GM23338 (cell line): ENCODE measurements around the gene SLC25A11. TPM values are rescaled to one million over a fixed set of nuclear protein-coding genes. Genes with fewer than 3 reads are reported as not detected.

Experiments
- ATAC-seq: fragments of 200-7000 bp; cut with Tn5 transposase; 3 replicates; pipeline ENCODE4 v1.9.1; 2020
- DNase-seq: peaks from one replicate; pipeline ENCODE4 v3.0.0-alpha.2; 2015; ENCODE audit warnings: low spot score
- H2AFZ ChIP-seq: fragments of 200-600 bp; sonication (generic); 2 replicates; pipeline ENCODE4 v1.8.0; 2016; ENCODE audit warnings: antibody characterized with exemption, mild to moderate bottlenecking, moderate library complexity
- H3F3A ChIP-seq: fragments of 200-600 bp; sonication (generic); replicated peaks from 2 replicates; pipeline ENCODE4 v1.8.0; 2017; ENCODE audit warnings: antibody characterized with exemption, mixed run types, low read depth
- H3K27ac ChIP-seq: fragments of 200-600 bp; sonication (generic); 2 replicates; pipeline ENCODE4 v1.6.1; 2016; ENCODE audit warnings: low read depth
- H3K27me3 ChIP-seq: fragments of 200-600 bp; sonication (generic); 2 replicates; pipeline ENCODE4 v1.8.0; 2016; ENCODE audit warnings: mild to moderate bottlenecking, mixed run types, moderate library complexity; ENCODE audit not compliant: insufficient read depth
- H3K36me3 ChIP-seq: fragments of 200-600 bp; sonication (generic); 2 replicates; pipeline ENCODE4 v1.8.0; 2016; ENCODE audit warnings: mild to moderate bottlenecking; ENCODE audit not compliant: insufficient read depth
- H3K4me1 ChIP-seq: fragments of 200-600 bp; sonication (generic); 2 replicates; pipeline ENCODE4 v1.8.0; 2016; ENCODE audit warnings: mild to moderate bottlenecking, moderate library complexity; ENCODE audit not compliant: insufficient read depth
- H3K4me2 ChIP-seq: fragments of 200-600 bp; sonication (generic); 2 replicates; pipeline ENCODE4 v1.7.1; 2017; ENCODE audit warnings: mixed run types
- H3K4me3 ChIP-seq: fragments of 200-600 bp; sonication (generic); 2 replicates; pipeline ENCODE4 v1.6.1; 2016; ENCODE audit warnings: mixed run types
- H3K79me2 ChIP-seq: fragments of 200-600 bp; sonication (generic); replicated peaks from 2 replicates; pipeline ENCODE4 v1.8.0; 2017; ENCODE audit warnings: mild to moderate bottlenecking; ENCODE audit not compliant: insufficient read depth
- H3K9me2 ChIP-seq: fragments of 200-600 bp; sonication (generic); 2 replicates; pipeline ENCODE4 v1.8.0; 2017; ENCODE audit not compliant: insufficient read depth
- H4K20me1 ChIP-seq: fragments of 200-600 bp; sonication (generic); replicated peaks from 2 replicates; pipeline ENCODE4 v1.8.0; 2017; ENCODE audit warnings: mild to moderate bottlenecking; ENCODE audit not compliant: insufficient read depth
- H3K27ac Mint-ChIP-seq: 2 replicates; pipeline ENCODE4 v1.8.0; 2020; ENCODE audit warnings: inconsistent platforms, mild to moderate bottlenecking, moderate library complexity, mixed read lengths
- H3K27me3 Mint-ChIP-seq: 3 replicates; pipeline ENCODE4 v1.8.0; 2022; ENCODE audit warnings: low read depth, mild to moderate bottlenecking, moderate library complexity, mixed read lengths, inconsistent platforms; ENCODE audit not compliant: insufficient read depth, poor library complexity
- H3K36me3 Mint-ChIP-seq: 3 replicates; pipeline ENCODE4 v1.8.0; 2021; ENCODE audit warnings: low read depth, mild to moderate bottlenecking, inconsistent platforms, moderate library complexity, mixed read lengths
- H3K4me1 Mint-ChIP-seq: 3 replicates; pipeline ENCODE4 v1.8.0; 2020; ENCODE audit warnings: mild to moderate bottlenecking, inconsistent platforms, mixed read lengths
- H3K4me3 Mint-ChIP-seq: 3 replicates; pipeline ENCODE4 v1.8.0; 2021; ENCODE audit warnings: moderate library complexity, mild to moderate bottlenecking, inconsistent platforms, mixed read lengths
- H3K9me3 Mint-ChIP-seq: 3 replicates; pipeline ENCODE4 v1.8.0; 2020; ENCODE audit warnings: moderate library complexity, mild to moderate bottlenecking, inconsistent platforms, mixed read lengths
- CREB1 ChIP-seq: fragments of 250-450 bp; sonication (Bioruptor Pico); IDR thresholded peaks from 2 replicates; pipeline ENCODE4 v1.5.0; 2020; ENCODE audit warnings: low read depth, mild to moderate bottlenecking, moderate library complexity
- CTCF ChIP-seq, 2 experiments: fragments of 200-600 bp in 1 of 2; sonication (generic) in 1 of 2; conservative IDR thresholded peaks; 2 replicates each; pipeline versions ENCODE4 v1.5.1 to v1.6.1; 2016 to 2017; ENCODE audit warnings: antibody characterized with exemption in 2 of 2, low read depth in 2 of 2, mild to moderate bottlenecking in 2 of 2, moderate library complexity in 1 of 2
- EZH2 ChIP-seq: fragments of 200-600 bp; sonication (generic); IDR thresholded peaks from one replicate; pipeline ENCODE4 v1.8.0; 2017; ENCODE audit warnings: antibody characterized with exemption, mild to moderate bottlenecking, low read depth; ENCODE audit not compliant: unreplicated experiment
- EZH2phosphoT487 ChIP-seq: fragments of 200-600 bp; sonication (generic); IDR thresholded peaks from one replicate; pipeline ENCODE4 v1.8.1; 2018; ENCODE audit warnings: antibody characterized with exemption; ENCODE audit not compliant: unreplicated experiment
- JUNB ChIP-seq: IDR thresholded peaks from one replicate; pipeline ENCODE4 v1.6.1; 2016; ENCODE audit warnings: antibody characterized with exemption; ENCODE audit not compliant: unreplicated experiment
- POLR2AphosphoS5 ChIP-seq: IDR thresholded peaks from 2 replicates; pipeline ENCODE4 v1.6.1; 2016; ENCODE audit warnings: antibody characterized with exemption, low read depth
- STAT1 ChIP-seq: IDR thresholded peaks from one replicate; pipeline ENCODE4 v1.6.1; 2016; ENCODE audit warnings: antibody characterized with exemption; ENCODE audit not compliant: unreplicated experiment
- ZNF114 ChIP-seq: fragments of 250-450 bp; sonication (Bioruptor Pico); IDR thresholded peaks from 2 replicates; pipeline ENCODE4 v1.5.0; 2020; ENCODE audit warnings: mild to moderate bottlenecking, moderate library complexity
- ZNF462 ChIP-seq: fragments of 250-450 bp; sonication (Bioruptor Pico); IDR thresholded peaks from 2 replicates; pipeline ENCODE4 v1.5.0; 2020; ENCODE audit warnings: mild to moderate bottlenecking, moderate library complexity
- polyA plus RNA-seq: library from polyadenylated mRNA; unstranded; fragments of >200 nt; fragmentation: Nextera tagmentation; extraction: Ambion mirVana; gene quantifications from 2 replicates; pipeline ENCODE4 v1.2.1, GENCODE V29; 2016
- total RNA-seq: library from RNA; depleted of rRNA; stranded (reverse); fragments of >200 nt; shearing (Covaris generic); gene quantifications from 2 replicates; pipeline ENCODE4 v1.2.3, GENCODE V29; 2014
- TF ChIP-seq, protein P1 (sequence below): IDR thresholded peaks from one replicate; pipeline ENCODE4 v1.6.1; 2018; ENCODE audit warnings: antibody characterized with exemption; ENCODE audit not compliant: unreplicated experiment

SLC25A11 gene
- total and polyA plus RNA-seq, 2 experiments from 2014 or later = 37.8 to 73.6 TPM

- Histone ChIP-seq H3K36me3 (no peaks in the 10 kb centered on the region), H2AFZ (no peak overlapping the region), H3K4me1 (peaks cover 13% of the 10 kb centered on the region), H3K4me2 (no peak overlapping the region), H3K27me3 (peaks cover 62% of the 10 kb centered on the region), H3K27ac (no peak overlapping the region), H3K79me2 (peaks cover 6% of the 10 kb centered on the region), H3F3A (peaks cover 6% of the 10 kb centered on the region; the same call in 1 of the 2 replicates), H3K4me3 (no peak overlapping the region), H4K20me1 (0 out of 2 replicates have a peak, but pooled peaks cover 9% of the 10 kb centered on the region), H3K9me2 (no peaks in the 10 kb centered on the region)
- Mint-ChIP-seq H3K9me3 (no peaks in the 10 kb centered on the region), H3K4me1 (peaks cover 22% of the 10 kb centered on the region), H3K36me3 (peaks cover 38% of the 10 kb centered on the region), H3K27me3 (peaks cover 53% of the 10 kb centered on the region), H3K27ac (no peak overlapping the region), H3K4me3 (no peak overlapping the region; the same call in 2 of the 3 replicates)
- ATAC-seq (no peak), DNase-seq (no peak)
- TF ChIP-seq ZNF114 (CRISPR knock-in tag) (no peak), STAT1 (no peak), EZH2phosphoT487 (no peak), ZNF462 (CRISPR knock-in tag) (no peak), POLR2AphosphoS5 (no peak), JUNB (no peak), CREB1 (CRISPR knock-in tag) (no peak), EZH2 (no peak), CTCF (conservative IDR thresholded peaks at IDR 0.05; ENCODE audit: low read depth in 2 of 2) (no peak)
- TF ChIP-seq, protein P1, sequence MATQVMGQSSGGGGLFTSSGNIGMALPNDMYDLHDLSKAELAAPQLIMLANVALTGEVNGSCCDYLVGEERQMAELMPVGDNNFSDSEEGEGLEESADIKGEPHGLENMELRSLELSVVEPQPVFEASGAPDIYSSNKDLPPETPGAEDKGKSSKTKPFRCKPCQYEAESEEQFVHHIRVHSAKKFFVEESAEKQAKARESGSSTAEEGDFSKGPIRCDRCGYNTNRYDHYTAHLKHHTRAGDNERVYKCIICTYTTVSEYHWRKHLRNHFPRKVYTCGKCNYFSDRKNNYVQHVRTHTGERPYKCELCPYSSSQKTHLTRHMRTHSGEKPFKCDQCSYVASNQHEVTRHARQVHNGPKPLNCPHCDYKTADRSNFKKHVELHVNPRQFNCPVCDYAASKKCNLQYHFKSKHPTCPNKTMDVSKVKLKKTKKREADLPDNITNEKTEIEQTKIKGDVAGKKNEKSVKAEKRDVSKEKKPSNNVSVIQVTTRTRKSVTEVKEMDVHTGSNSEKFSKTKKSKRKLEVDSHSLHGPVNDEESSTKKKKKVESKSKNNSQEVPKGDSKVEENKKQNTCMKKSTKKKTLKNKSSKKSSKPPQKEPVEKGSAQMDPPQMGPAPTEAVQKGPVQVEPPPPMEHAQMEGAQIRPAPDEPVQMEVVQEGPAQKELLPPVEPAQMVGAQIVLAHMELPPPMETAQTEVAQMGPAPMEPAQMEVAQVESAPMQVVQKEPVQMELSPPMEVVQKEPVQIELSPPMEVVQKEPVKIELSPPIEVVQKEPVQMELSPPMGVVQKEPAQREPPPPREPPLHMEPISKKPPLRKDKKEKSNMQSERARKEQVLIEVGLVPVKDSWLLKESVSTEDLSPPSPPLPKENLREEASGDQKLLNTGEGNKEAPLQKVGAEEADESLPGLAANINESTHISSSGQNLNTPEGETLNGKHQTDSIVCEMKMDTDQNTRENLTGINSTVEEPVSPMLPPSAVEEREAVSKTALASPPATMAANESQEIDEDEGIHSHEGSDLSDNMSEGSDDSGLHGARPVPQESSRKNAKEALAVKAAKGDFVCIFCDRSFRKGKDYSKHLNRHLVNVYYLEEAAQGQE = no peak
Observed at GRCh38 chr17:4974115-4974670, 34.3 kb upstream of the SLC25A11 start.
